Uterus (tissue), 4 donors: ENCODE data around the gene CCDC196. TPM values are rescaled to one million over a fixed set of nuclear protein-coding genes. Genes with fewer than 3 reads are reported as not detected.
A peak's percentile ranks its signal among the peaks of the same experiment; 100 is the strongest.
"Not testable (repeated sequence)": the region's sequence is repeated elsewhere in the genome, so short reads cannot be mapped to it uniquely, and the experiment has no call there.

ENCODE experiments used
- DNase-seq, 2 donors: peaks; one replicate each; pipeline ENCODE4 v3.0.0-alpha.2; 2019 to 2020
- H3K27ac ChIP-seq, 2 donors: fragments of 200-600 bp; sonication (generic); 1 replicate in 1 of 2; 2 replicates in 1 of 2; pipeline ENCODE4 v1.5.1; 2016 to 2018
- H3K27me3 ChIP-seq, 2 donors: fragments of 200-600 bp; sonication (generic); one replicate each; pipeline ENCODE4 v1.5.1; 2018 to 2019; ENCODE audit warnings: control low read depth in 1 of 2
- H3K36me3 ChIP-seq, 2 donors: fragments of 200-600 bp; sonication (generic); one replicate each; pipeline ENCODE4 v1.5.1; 2019; ENCODE audit warnings: control low read depth in 1 of 2
- H3K4me1 ChIP-seq, 2 donors: fragments of 200-600 bp; sonication (generic); one replicate each; pipeline ENCODE4 v1.5.1; 2018 to 2019; ENCODE audit warnings: control low read depth in 1 of 2
- H3K4me3 ChIP-seq, 2 donors: fragments of 200-600 bp; sonication (generic); 1 replicate in 1 of 2; 2 replicates in 1 of 2; pipeline ENCODE4 v1.5.1; 2018 to 2019; ENCODE audit warnings: mild to moderate bottlenecking in 1 of 2
- H3K9me3 ChIP-seq, 2 donors: fragments of 200-600 bp; sonication (generic); one replicate each; pipeline ENCODE4 v1.5.1; 2019; ENCODE audit warnings: control low read depth in 1 of 2
- CTCF ChIP-seq, 4 experiments: fragments of 200-600 bp in 2 of 4; fragments of 450-650 bp in 2 of 4; sonication (generic) in 2 of 4; IDR thresholded peaks; one replicate each; pipeline ENCODE4 v1.5.1; 2016 to 2019; ENCODE audit warnings: antibody characterized with exemption in 4 of 4, mild to moderate bottlenecking in 2 of 4, moderate library complexity in 1 of 4
- POLR2A ChIP-seq, 2 donors: fragments of 450-650 bp; IDR thresholded peaks; one replicate each; pipeline ENCODE4 v1.6.1; 2016; ENCODE audit warnings: antibody characterized with exemption in 2 of 2, mild to moderate bottlenecking in 1 of 2, moderate library complexity in 1 of 2
- intact Hi-C: fragments of 100-400 bp; cut with DNase I; formaldehyde crosslinking; loops from one replicate; pipeline ENCODE4 v1.15.1; 2023; ENCODE audit warnings: low total_unique reads
- total RNA-seq, 4 donors: library from RNA; depleted of rRNA in 3 of 4; stranded (reverse); fragments of >200 nt in 3 of 4; gene quantifications; one replicate each; pipeline versions ENCODE4 v1.1.0 to v1.2.4, GENCODE V29; 2014 to 2023
- donor health status: DM: yes; HTN: yes; CAD: no.

CCDC196 gene
- total RNA-seq, 4 donors from 2014 or later: not detected

- Histone ChIP-seq H3K27ac (no peak overlapping the region), H3K9me3 (no peaks in the 10 kb centered on the region), H3K4me1 (no peaks in the 10 kb centered on the region), H3K36me3 (no peaks in the 10 kb centered on the region), H3K4me3 (no peak overlapping the region), H3K27me3 (no peaks in the 10 kb centered on the region)
- TF ChIP-seq POLR2A (IDR thresholded peaks at IDR 0.05): no peak
- no peak for TF ChIP-seq CTCF (IDR thresholded peaks at IDR 0.05)
- no peak for DNase-seq
- intact Hi-C loops: no loop called here
Observed at GRCh38 chr14:66501592-66501991, 15.4 kb downstream of the CCDC196 start.

DNA sequence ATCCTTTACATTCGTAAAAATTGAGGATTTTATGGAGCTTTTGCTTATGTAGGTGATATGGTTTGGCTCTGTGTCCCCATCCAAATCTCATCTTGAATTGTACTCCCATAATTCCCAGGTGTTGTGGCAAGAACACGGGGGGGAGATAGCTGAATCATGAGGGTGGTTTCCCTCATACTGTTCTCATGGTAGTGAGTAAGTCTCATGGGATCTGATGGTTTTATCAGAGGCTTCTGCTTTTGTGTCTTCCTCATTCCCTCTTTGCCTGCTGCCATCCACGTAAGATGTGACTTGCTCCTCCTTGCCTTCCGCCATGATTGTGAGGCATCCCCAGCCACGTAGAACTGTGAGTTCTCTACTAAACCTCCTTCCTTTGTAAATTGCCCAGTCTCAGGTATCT lies 16.7 kb downstream of the CCDC196 start:
- H3K9me3 ChIP-seq, intact Hi-C loops, H3K4me1 ChIP-seq, H3K27me3 ChIP-seq, H3K4me3 ChIP-seq, H3K36me3 ChIP-seq, H3K27ac ChIP-seq, DNase-seq: not testable (repeated sequence)

DNA sequence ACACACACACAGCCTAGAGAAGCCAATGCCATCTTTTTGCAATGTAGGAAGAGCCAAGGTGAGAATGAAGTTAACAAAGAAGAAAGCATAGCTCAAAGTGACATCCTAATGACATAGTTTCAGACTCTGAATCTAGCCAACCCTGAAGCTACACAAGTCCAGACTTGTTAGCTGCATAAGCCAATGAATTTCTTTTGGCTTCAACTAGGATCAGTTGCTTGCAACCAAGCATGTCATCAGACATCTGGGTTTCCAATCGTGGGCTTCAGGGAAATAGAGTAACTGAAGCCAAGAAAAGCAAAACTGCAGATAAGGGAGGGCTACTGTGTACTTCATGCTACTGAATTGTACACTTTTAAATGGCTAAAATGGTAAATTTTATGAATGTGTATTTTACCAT lies 17.4 kb downstream of the CCDC196 start:
- Histone ChIP-seq H3K36me3 (no peaks in the 10 kb centered on the region), H3K27ac (no peak overlapping the region), H3K9me3 (no peaks in the 10 kb centered on the region), H3K27me3 (no peaks in the 10 kb centered on the region), H3K4me3 (no peak overlapping the region), H3K4me1 (no peaks in the 10 kb centered on the region)
- TF ChIP-seq POLR2A (IDR thresholded peaks at IDR 0.05): no peak
- no peak for TF ChIP-seq CTCF (IDR thresholded peaks at IDR 0.05)
- no peak for DNase-seq
- intact Hi-C loops: no loop called here

DNA sequence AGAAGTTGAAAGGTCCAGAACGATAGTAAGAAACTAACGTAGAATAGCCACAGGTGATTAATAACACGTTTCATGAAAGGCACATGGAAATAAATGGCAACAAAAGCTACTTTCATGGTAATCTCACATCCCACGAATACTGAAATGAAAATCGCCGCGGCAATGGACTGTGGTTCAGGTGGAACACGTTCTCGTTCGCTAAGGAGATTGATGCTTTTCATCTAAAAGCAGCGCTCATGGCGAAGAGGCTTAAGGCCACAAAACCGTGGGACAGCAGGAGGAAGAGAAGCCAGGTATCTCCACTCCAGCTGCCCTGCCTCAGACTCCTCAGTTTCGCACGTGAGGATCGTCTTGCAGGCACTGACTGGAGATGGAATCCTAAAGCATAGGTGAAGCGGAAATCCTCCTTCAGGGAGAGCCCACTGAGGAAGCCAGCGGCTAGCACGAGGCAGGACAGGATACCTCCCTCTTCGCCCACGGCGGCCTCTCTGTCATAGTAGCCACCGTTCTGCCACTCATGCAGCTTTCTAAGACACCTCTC lies 21.1 kb downstream of the CCDC196 start:
- no peaks in the 10 kb centered on the region for H3K36me3 ChIP-seq
- H3K9me3 ChIP-seq: no peaks in the 10 kb centered on the region
- peak overlapping the region; percentile 91 to 93 for H3K27ac ChIP-seq
- peak overlapping the region; percentile 82 to 90 for H3K4me3 ChIP-seq
- DNase-seq: no peak
- intact Hi-C loops: no loop called here
- TF ChIP-seq CTCF (IDR thresholded peaks at IDR 0.05) (no peak), POLR2A (IDR thresholded peaks at IDR 0.05) (no peak)
- H3K4me1 ChIP-seq: no peaks in the 10 kb centered on the region
- H3K27me3 ChIP-seq: no peaks in the 10 kb centered on the region

DNA sequence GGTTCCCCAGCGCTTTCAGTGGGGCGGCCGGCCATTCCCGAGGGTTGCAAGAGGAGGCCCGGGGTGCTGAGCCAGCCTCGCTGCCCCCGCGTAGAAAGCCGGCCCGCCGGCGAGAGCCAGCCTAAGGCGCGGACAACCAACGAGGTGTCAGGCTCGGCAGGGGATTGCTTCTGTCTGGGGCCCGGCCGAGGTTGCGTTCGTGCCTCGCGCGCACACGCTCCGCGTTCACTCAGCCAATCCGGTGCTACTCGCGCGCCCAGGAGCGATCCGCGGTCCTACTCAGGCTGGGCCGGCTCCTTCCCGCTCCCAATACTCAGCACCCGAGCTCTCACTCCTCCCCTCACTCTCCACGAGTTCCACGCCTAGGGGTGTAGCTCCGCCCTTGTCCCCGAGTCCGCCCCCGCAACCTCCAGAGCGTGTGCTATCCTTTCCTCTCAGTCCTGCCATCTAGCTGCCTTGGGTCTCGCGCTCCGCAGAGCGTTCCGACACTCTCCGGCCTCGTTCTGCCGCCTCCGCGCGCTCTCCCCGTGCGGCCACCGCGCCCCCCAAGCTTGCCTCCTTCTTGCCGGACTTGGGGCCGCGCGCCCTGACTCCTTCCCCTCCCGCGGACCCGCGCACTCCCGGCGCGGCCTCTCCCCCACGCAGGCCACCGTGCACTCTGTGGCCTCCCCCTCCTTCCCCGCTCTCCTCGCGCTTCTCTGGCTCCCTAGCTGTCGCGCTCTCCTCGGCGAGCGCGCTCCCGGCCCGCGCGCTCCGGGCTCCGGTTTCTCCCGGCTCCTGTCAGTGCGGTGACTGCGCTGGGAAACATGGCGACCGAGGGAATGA lies 21.8 kb downstream of the CCDC196 start, which contains the start of gene GPHN:
Gene GPHN, plus strand, starts transcription at position 426 of the 825 bp plus-strand sequence.
- peak; percentile 81 to 84 for TF ChIP-seq POLR2A (IDR thresholded peaks at IDR 0.05)
- peak; percentile 40 to 49 (median 42) for TF ChIP-seq CTCF (IDR thresholded peaks at IDR 0.05)
- Histone ChIP-seq H3K27ac (peak within 1 kb of the TSS; percentile 91 to 93), H3K4me1 (no peaks in the 10 kb centered on the region), H3K27me3 (no peaks in the 10 kb centered on the region), H3K9me3 (no peaks in the 10 kb centered on the region), H3K36me3 (no peaks in the 10 kb centered on the region), H3K4me3 (peak within 1 kb of the TSS; percentile 82 to 90)
- DNase-seq: peak; percentile 95
- intact Hi-C loops: no loop called here
